ENCODE results near the gene IMPDH2.

The IMPDH2 gene

DNA sequence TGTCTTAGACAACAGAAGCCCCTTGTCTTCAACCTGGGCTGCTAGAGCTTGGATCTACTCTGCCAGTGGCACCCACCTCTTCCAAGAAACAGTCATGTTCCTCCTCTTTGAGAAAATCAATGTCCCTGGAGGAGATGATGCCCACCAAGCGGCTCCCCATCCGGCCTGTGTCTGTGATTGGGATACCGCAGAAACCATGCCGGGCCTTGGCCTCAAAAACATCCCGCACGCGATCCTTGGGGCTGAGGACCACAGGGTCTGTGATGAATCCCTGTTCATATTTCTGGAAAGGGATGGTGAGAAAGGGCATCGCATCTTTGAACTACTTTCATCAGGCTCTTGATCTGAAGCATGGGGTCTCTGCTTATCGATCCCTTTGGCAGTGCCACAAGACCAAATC is 1.6 kb downstream of the IMPDH2 start:
- no peak overlapping the region for H3K4me3 ChIP-seq (ENCODE audit: low read depth, low read length)
- TF ChIP-seq, protein P1, sequence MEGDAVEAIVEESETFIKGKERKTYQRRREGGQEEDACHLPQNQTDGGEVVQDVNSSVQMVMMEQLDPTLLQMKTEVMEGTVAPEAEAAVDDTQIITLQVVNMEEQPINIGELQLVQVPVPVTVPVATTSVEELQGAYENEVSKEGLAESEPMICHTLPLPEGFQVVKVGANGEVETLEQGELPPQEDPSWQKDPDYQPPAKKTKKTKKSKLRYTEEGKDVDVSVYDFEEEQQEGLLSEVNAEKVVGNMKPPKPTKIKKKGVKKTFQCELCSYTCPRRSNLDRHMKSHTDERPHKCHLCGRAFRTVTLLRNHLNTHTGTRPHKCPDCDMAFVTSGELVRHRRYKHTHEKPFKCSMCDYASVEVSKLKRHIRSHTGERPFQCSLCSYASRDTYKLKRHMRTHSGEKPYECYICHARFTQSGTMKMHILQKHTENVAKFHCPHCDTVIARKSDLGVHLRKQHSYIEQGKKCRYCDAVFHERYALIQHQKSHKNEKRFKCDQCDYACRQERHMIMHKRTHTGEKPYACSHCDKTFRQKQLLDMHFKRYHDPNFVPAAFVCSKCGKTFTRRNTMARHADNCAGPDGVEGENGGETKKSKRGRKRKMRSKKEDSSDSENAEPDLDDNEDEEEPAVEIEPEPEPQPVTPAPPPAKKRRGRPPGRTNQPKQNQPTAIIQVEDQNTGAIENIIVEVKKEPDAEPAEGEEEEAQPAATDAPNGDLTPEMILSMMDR (conservative IDR thresholded peaks at IDR 0.05; ENCODE audit: low read depth, low read length) = no peak
- no peak for DNase-seq (ENCODE audit: low read depth)

DNA sequence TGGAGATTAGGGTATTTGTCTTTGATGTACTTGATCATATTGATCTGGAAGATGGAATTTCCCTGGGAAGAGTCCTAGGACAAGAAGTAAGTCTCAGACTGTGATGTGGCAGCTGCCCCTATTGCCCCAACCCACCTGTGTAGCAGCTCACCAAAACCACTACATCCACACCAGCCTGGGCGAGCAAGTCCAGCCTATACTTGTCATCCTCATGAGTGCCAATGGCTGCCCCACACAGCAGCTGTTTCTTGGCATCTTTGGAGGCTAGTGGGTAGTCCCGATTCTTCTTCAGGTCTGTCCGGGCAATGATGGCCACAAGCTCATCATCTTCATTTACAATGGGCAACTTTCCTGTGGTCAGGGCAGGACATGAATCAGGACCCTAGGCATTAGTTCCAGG is 2.7 kb downstream of the IMPDH2 start:
- TF ChIP-seq, protein P1 (conservative IDR thresholded peaks at IDR 0.05; ENCODE audit: low read depth, low read length) = no peak
- no peak overlapping the region for H3K4me3 ChIP-seq (ENCODE audit: low read depth, low read length)
- DNase-seq (ENCODE audit: low read depth) = no peak

DNA sequence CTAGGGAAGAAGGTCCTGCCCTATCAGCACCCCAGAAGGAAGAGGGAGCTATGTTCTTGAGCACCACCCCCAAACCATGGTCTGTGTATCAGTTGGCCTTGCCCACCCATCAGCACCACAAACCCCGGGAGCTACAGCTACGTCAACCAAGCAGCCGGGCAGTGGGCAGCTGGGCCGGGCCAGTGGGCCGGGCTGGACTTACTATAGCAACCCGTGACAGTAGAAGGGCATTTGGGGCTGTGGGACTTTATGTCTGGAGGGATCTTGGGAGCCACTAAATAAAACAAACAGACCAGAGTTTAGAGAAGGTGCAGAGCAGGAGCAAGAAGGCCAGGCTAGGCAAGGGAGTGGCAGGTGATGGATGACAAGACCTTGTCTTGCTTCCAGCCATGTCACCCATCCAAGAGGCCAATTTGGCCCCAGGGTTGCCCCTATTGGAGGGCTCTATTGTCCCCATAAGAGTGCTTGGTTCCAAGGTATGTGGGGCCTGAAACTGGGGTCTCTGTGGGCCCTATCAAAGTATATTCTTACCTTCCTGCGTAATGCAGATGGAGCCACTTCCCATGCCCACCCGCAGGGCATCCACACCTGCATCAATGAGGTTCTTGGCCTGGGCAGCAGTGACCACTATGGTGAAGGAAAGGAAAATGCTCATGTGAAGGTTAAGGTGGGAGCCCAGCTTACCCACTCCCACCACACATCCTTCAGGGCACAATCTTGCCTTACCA is 3.2 kb downstream of the IMPDH2 start:
- TF ChIP-seq, protein P1 (conservative IDR thresholded peaks at IDR 0.05; ENCODE audit: low read depth, low read length) = no peak
- DNase-seq (ENCODE audit: low read depth) = no peak
- H3K4me3 ChIP-seq (ENCODE audit: low read depth, low read length) = no peak overlapping the region

DNA sequence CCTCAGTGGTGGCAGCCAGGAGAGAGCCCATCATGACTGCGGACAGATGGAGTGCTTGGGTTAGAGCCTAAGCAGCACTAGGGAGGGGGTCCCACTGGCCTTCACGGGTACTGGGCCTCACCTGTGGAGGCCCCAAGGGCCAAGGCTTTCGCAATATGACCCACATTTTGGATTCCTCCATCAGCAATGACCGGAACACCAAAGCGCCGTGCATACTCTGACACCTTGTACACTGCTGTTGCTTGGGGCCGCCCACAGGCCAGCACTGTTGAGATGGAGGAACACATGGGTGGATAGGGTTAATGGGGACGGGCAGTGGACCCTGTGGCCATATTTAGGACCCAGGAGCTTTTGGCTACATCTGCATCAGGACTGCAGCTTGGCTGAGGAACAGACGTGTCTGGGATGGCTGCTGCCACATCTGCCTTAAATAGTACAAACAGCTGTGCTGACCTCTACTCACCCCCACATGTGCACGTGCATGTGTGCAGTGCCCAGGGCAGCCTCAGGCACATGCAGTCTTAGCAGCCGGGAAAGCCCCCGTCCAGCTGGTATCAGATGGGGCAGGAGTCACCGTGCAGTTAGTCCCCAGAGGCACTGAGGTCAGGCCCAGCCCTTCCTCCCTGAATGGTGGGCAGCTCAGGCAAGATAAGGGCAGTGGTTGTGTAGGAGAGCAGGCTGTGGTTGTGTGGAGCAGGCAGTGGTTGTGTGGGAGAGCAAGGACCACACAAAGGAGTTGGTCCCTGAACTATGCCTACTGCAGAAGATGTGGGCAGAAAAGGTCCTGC is 4.0 kb downstream of the IMPDH2 start:
- DNase-seq (ENCODE audit: low read depth) = no peak
- H3K4me3 ChIP-seq (ENCODE audit: low read depth, low read length) = no peak overlapping the region
- TF ChIP-seq, protein P1 (conservative IDR thresholded peaks at IDR 0.05; ENCODE audit: low read depth, low read length) = no peak

DNA sequence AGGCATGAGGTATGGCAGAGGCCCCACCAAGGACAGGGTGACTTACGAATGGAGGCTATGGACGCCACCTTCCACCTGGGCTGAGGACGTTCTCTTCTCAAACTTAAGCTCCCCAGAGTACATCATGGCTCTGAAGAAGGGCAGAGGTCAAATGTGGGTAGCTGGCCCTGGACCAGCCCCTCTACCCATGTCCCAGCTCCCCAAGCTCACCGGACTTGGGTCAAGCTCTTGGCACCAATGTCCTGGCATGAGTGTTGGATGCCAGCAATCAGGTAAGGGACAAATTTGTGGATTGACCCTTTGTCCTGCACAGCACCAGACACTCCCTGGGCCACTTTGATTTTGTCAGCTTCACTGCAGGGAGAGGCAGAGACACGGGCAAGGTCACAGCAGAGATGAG is 4.7 kb downstream of the IMPDH2 start:
- DNase-seq (ENCODE audit: low read depth) = no peak
- no peak overlapping the region for H3K4me3 ChIP-seq (ENCODE audit: low read depth, low read length)
- TF ChIP-seq, protein P1 (conservative IDR thresholded peaks at IDR 0.05; ENCODE audit: low read depth, low read length) = no peak

DNA sequence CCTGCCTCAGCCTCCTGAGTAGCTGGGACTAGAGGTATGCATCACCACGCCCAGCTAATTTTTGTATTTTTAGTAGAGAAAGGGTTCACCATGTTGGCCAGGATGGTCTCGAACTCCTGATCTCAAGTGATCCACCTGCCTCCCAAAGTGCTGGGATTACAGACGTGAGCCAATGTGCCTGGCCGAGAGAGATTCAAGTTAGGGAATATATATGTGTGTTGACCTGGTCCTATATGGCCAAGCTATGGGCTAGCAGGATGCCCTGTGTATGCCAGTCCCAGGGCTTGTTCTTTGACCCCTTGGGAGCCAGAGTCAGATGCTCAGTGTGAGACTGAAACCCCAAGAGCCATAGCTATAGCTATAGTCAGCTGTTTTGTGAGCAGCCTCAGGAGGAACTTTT is 5.4 kb downstream of the IMPDH2 start:
- TF ChIP-seq, protein P1 (conservative IDR thresholded peaks at IDR 0.05; ENCODE audit: low read depth, low read length) = no peak
- no peak for DNase-seq (ENCODE audit: low read depth)
- H3K4me3 ChIP-seq (ENCODE audit: low read depth, low read length) = no peak overlapping the region

Data from choroid plexus epithelial cell (primary cell).